ENCODE data around the gene PI4K2B.

PI4K2B gene

GRCh38 chr4:25299476-25300203 is 65.8 kb downstream of the PI4K2B start:
- DNase-seq (ENCODE audit: low spot score): no peak

GRCh38 chr4:25301471-25301870 is 67.6 kb downstream of the PI4K2B start:
- Histone ChIP-seq H3K4me3 (no peak overlapping the region), H3K27ac (no peak overlapping the region)
- TF ChIP-seq CTCF (IDR thresholded peaks at IDR 0.05): no peak
- DNase-seq (ENCODE audit: low spot score): no peak

More at GRCh38 chr4:25299476-25300203, 65.8 kb downstream of the PI4K2B start:
- Histone ChIP-seq H3K4me3 (no peak overlapping the region), H3K27ac (no peak overlapping the region)
- no peak for TF ChIP-seq CTCF (IDR thresholded peaks at IDR 0.05)

GRCh38 chr4:25302626-25303025 is 68.8 kb downstream of the PI4K2B start:
- TF ChIP-seq CTCF (IDR thresholded peaks at IDR 0.05): no peak
- H3K4me3 ChIP-seq: no peak overlapping the region
- H3K27ac ChIP-seq: no peak overlapping the region
- DNase-seq (ENCODE audit: low spot score): no peak

GRCh38 chr4:25303578-25303977 is 69.7 kb downstream of the PI4K2B start:
- no peak for DNase-seq (ENCODE audit: low spot score)
- no peak overlapping the region for H3K27ac ChIP-seq
- no peak for TF ChIP-seq CTCF (IDR thresholded peaks at IDR 0.05)
- no peak overlapping the region for H3K4me3 ChIP-seq

- Histone ChIP-seq H3K4me3 (no peak overlapping the region), H3K27ac (no peak overlapping the region)
- no peak for DNase-seq (ENCODE audit: low spot score)
- no peak for TF ChIP-seq CTCF (IDR thresholded peaks at IDR 0.05)
Measured at GRCh38 chr4:25306518-25307057, 72.8 kb downstream of the PI4K2B start.

- no peak for TF ChIP-seq CTCF (IDR thresholded peaks at IDR 0.05)
Measured at GRCh38 chr4:25307596-25307995, 73.8 kb downstream of the PI4K2B start.

GRCh38 chr4:25308306-25308705 is 74.5 kb downstream of the PI4K2B start:
- no peak for DNase-seq (ENCODE audit: low spot score)
- TF ChIP-seq CTCF (IDR thresholded peaks at IDR 0.05): no peak
- H3K27ac ChIP-seq: no peak overlapping the region
- no peak overlapping the region for H3K4me3 ChIP-seq

More at GRCh38 chr4:25307596-25307995, 73.8 kb downstream of the PI4K2B start:
- no peak for DNase-seq (ENCODE audit: low spot score)
- no peak overlapping the region for H3K27ac ChIP-seq
- H3K4me3 ChIP-seq: no peak overlapping the region
